Measurements from ENCODE around the gene GIPC3.
"Not testable (repeated sequence)": the region's sequence is repeated elsewhere in the genome, so short reads cannot be mapped to it uniquely, and the experiment has no call there.

The GIPC3 gene

GRCh38 chr19:3551792-3552095 is 33.5 kb upstream of the GIPC3 start:
- no peak for DNase-seq

- no peak for DNase-seq
Observed at GRCh38 chr19:3554254-3555083, 30.8 kb upstream of the GIPC3 start.

DNA sequence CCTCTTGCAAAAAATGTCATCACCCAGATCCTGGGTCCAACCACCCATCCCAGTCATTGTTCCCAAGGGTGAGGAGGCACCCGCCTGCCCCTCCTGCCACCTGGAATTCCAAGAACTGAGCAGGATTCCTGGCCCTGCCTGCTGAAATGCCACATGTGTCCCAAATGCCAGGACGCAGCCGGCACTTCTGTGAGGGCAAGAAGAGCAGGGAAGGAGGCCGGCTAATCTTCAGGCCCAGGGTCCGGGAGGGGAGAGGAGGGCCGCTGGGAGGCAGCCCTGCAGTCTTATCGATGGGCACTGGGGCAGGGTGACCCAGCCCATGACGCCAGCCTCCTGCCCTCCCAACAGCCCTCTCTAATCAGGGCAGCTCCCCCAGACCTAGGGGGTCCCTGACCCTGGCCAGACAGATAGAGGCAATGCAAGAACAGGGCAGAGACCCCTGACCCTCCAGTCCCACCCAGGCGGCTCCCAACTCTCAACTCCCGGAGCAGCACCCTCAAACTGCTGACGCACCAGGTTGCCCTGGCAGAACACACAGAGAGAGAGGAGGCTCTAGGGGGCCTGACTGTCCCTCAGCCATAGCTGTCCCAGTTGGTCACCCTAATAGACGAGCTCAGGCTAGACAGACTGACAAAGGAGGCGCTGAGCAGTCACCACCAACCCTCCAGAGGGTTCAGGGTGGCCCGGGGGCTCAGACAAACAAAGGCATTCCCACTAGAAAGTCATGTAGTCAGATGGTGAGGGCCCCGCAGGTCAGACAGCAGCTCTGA is 29.4 kb upstream of the GIPC3 start:
- no peak for DNase-seq

- no peak for DNase-seq
Observed at GRCh38 chr19:3556423-3556977, 28.8 kb upstream of the GIPC3 start.

- DNase-seq, result no peak
Observed at GRCh38 chr19:3556978-3557460, 28.3 kb upstream of the GIPC3 start.

GRCh38 chr19:3557461-3558248 is 27.6 kb upstream of the GIPC3 start, which contains the start of gene MFSD12:
MFSD12 (minus strand) TSS chr19:3557586; CDS start chr19:3557403, 183 bp downstream.
- peak; percentile 93 for DNase-seq

- DNase-seq, result no peak
Observed at GRCh38 chr19:3563709-3564524, 21.4 kb upstream of the GIPC3 start.

DNA sequence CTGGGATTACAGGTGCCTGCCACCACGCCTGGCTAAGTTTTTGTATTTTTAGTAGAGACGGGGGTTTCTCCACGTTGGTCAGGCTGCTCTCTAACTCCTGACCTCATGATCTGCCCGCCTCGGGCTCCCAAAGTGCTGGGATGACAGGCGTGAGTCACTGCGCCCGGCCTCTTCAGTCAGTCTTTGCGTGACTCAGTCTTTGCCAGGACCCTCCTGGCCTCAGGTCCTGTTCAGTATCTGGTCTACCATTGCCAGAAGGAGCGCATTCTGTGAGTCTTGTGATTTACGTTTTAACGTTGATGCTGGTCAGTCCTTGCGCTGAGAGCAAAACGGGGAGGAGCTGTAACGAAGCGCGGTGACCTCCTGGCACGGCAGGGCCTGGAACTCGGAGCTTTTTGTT is 20.1 kb upstream of the GIPC3 start:
- no peak for DNase-seq

- DNase-seq, result not testable (repeated sequence)
Observed at GRCh38 chr19:3570042-3570441, 15.2 kb upstream of the GIPC3 start.

- no peak for DNase-seq
Observed at GRCh38 chr19:3570606-3571011, 14.7 kb upstream of the GIPC3 start.

DNA sequence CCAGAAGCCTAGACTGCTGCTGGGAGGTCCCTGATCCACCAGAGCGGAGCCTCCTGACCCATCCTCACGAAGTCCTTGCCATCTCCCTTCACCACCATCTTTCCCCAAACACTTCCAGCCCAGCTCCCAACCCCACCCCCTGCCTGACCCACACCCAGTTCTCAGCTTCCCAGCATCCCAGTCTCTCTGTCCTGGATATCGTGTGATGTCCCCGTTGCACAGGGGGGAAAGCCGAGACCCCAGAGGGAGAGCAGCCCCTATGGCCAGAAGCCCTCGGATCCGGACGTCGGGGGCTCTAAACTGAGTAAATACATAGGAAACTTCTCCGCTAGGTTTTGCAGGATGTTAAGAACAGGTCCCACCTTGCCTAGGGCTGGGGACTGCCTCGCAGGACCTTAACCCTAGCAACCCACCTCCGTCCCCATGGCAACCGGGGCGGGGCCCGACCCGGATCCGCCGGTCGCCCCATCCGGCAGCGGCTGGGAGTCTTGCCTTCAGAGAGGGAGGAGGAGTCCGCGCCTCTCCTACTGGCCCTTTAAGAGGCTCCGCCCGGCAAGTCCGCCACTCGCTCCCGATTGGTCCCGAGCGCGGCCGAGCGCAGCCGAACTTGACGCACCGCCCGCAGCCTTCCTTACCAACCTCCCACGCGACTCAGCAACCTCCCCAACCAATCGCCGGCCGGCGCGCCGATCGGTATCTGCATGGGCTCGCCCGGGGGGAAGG is 13.0 kb upstream of the GIPC3 start:
- peak; percentile 99 for DNase-seq

GRCh38 chr19:3572855-3573161 is 12.5 kb upstream of the GIPC3 start, which contains the start of gene HMG20B:
HMG20B (plus strand) TSS chr19:3572944; CDS start chr19:3573310, 366 bp downstream.
- no peak for DNase-seq

DNA sequence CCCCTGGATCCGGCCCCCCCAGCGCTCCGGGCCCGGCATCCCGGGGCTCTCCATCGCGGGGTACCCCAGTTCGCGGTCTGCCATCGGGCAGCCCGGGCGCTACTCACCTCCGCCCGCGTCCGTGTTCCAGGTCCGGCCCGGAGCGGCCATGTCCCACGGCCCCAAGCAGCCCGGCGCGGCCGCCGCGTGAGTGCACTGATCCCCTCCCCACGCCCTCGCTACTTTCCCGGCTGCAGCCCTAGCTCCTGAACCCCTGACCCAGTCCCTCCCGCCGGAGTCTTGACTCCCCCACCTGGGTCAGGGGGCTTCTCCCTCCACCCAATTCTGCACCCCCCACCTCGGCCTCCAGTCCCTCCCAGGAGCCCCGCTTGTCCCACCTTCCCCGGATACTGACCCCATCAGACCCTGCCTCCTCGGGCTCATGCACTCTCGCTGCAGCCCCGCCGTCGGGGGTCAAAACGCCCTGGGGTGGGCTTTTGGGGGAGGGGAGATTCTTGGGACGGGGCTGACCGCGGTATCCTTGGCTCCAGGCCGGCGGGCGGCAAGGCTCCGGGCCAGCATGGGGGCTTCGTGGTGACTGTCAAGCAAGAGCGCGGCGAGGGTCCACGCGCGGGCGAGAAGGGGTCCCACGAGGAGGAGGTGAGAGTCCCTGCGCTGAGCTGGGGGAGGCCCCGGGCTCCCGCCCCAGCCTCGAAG is 12.0 kb upstream of the GIPC3 start:
- DNase-seq, result no peak

GRCh38 chr19:3573858-3574637 is 11.2 kb upstream of the GIPC3 start:
- peak; percentile 97 for DNase-seq

DNA sequence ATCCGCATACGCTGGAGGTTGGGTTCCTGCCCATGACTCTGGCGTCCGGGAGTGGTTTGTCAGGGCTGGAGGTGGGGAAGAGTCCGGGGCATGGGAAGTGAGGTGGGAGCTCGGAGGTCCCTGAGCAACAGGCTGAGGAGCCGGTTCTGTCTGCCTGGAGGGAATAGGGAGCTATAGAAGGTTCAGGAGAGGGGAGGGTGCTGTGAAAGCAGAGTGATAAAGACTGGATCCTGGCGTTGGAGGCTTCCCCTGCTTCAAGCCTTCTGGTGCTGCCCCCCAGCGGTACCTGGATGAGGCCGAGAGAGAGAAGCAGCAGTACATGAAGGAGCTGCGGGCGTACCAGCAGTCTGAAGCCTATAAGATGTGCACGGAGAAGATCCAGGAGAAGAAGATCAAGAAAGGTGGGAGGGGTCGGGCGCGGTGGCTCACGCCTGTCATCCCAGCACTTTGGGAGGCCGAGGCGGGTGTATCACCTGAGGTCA is 10.0 kb upstream of the GIPC3 start:
- peak; percentile 48 for DNase-seq

DNA sequence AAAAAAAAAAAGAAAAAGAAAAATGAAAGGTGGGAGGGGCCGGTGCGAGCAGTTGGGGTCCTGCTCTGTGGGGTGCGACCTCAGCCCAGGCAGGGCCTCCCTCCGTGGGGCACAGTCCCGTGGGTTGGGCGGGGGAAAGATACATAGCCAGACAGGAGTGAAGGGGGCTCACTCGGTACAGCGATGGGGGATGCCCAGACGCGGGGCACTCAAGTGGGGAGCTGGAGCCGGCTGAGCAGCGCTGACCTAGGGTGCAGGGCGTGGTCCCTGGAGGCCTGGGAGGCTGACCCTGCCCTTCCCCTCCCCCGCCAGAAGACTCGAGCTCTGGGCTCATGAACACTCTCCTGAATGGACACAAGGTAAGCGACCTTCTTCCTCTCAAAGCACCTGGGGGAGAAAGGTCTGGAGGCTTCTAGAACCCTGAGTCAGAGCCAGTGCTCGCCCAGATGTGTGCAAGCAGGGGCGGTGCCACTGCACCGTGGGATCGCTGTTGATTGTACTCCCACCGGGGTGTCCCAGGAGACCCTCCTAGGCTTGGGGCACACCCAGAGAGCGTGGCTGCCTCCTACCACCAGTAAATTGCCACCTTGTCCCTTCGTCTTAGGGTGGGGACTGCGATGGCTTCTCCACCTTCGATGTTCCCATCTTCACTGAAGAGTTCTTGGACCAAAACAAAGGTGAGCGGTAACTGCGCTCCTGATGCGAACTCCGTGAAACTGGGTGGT is 9.2 kb upstream of the GIPC3 start:
- DNase-seq, result no peak

DNA sequence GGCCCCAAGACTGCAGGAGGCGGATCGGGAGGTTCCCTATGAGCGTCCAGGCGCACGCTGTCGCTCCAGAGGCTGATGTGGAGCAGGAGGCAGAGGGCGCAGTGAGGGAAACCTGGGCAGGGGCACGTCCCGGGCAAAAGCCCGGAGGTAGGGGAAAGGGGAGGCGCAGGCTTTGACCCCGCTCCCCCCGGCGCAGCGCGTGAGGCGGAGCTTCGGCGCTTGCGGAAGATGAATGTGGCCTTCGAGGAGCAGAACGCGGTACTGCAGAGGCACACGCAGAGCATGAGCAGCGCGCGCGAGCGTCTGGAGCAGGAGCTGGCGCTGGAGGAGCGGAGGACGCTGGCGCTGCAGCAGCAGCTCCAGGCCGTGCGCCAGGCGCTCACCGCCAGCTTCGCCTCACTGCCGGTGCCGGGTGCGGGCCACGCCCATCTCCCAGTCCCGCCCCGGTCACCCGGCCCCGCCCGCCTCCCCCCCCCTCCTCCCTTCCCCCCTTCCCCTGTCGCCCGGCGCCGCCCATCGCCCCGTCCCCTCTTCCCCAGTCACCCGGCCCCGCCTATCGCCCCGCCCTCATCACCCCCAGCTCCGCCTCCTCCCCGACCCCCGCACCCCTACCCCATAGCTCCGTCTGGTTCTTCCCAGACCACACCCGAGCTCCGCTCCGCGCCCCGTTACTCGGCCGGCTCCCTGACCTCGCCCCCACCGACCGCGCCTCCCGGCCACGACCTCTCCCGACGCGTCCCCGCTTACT is 8.4 kb upstream of the GIPC3 start:
- peak; percentile 55 for DNase-seq

DNA sequence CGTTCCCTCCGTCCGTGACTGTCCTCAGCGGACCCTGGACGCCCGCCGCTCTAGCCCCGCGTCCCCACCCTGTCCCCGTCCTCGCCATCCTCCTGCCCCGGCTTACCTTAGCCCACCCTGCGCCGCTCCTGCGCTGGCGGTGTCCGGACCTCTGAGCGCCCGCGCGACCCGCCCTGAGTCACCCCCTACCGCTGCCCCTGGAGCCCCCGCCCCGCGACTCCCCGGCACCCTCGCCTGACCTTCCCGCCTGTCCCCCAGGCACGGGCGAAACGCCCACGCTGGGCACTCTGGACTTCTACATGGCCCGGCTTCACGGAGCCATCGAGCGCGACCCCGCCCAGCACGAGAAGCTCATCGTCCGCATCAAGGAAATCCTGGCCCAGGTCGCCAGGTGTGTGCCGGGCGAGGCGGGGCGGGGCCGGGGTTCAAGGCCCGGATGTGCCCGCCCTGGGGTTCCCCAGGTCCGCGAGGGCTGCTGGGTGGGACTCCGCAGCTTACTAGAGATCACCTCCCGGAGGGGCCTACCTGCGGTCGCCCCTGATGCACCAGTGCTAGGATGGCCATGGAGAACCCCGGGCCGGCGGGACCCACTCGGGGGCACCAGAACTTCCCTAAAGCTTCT is 7.4 kb upstream of the GIPC3 start:
- DNase-seq, result no peak
